Prostate gland (tissue), 2 donors: ENCODE measurements around the gene PELI1. TPM values are rescaled to one million over a fixed set of nuclear protein-coding genes. Genes with fewer than 3 reads are reported as not detected.

Source experiments
- DNase-seq: peaks from one replicate; pipeline ENCODE4 v3.0.0-alpha.2; 2019; ENCODE audit warnings: low spot score
- H3K27ac ChIP-seq, 2 donors: fragments of 200-600 bp; sonication (generic); 2 replicates each; pipeline ENCODE4 v1.5.1; 2017 to 2019
- H3K27me3 ChIP-seq: fragments of 200-600 bp; sonication (generic); replicated peaks from 2 replicates; pipeline ENCODE4 v1.5.1; 2019; ENCODE audit not compliant: insufficient read depth
- H3K36me3 ChIP-seq, 2 donors: fragments of 200-600 bp; sonication (generic); 1 replicate in 1 of 2; 2 replicates in 1 of 2; pipeline versions ENCODE4 v1.5.1 to v1.8.1; 2017 to 2019
- H3K4me1 ChIP-seq: fragments of 200-600 bp; sonication (generic); replicated peaks from 2 replicates; pipeline ENCODE4 v1.5.1; 2019
- H3K4me3 ChIP-seq, 2 donors: fragments of 200-600 bp; sonication (generic); 2 replicates each; pipeline ENCODE4 v1.5.1; 2017 to 2019
- H3K9me3 ChIP-seq: fragments of 200-600 bp; sonication (generic); 2 replicates; pipeline ENCODE4 v1.5.1; 2017
- CTCF ChIP-seq, 4 experiments: fragments of 200-600 bp in 2 of 4; fragments of 450-650 bp in 2 of 4; sonication (generic) in 2 of 4; IDR thresholded peaks; 1 replicate in 3 of 4; 2 replicates in 1 of 4; pipeline ENCODE4 v1.5.1; 2016 to 2019; ENCODE audit warnings: antibody characterized with exemption in 4 of 4, mild to moderate bottlenecking in 2 of 4, moderate library complexity in 2 of 4
- POLR2A ChIP-seq: fragments of 450-650 bp; IDR thresholded peaks from one replicate; pipeline ENCODE4 v1.6.1; 2016; ENCODE audit warnings: antibody characterized with exemption, mild to moderate bottlenecking
- POLR2AphosphoS5 ChIP-seq: sonication (generic); formaldehyde crosslinking; IDR thresholded peaks from one replicate; pipeline ENCODE4 v1.6.1; 2017; ENCODE audit warnings: antibody characterized with exemption
- WGBS: methylation state at CpG from one replicate; pipeline ENCODE4 v1.1.5; 2018; 5-methylcytosine and 5-hydroxymethylcytosine counted together
- intact Hi-C: fragments of 100-400 bp; cut with DNase I; formaldehyde crosslinking; loops from one replicate; pipeline ENCODE4 v1.14.2; 2022
- total RNA-seq, 2 donors: library from RNA; depleted of rRNA; stranded (reverse); fragments of >200 nt; gene quantifications; one replicate each; pipeline ENCODE4 v1.1.0, GENCODE V29; 2016

Gene PELI1
- total RNA-seq, 2 donors from 2014 or later = 16.9 to 32.9 TPM

GRCh38 chr2:64137996-64138395, 6.2 kb downstream of the PELI1 start:
- Histone ChIP-seq H3K4me3 (no peak overlapping the region), H3K27me3 (no peaks in the 10 kb centered on the region), H3K9me3 (no peaks in the 10 kb centered on the region), H3K27ac (peak overlapping the region in 1 of 2 donors; percentile 34), H3K4me1 (peaks cover 6% of the 10 kb centered on the region), H3K36me3 (no peaks in the 10 kb centered on the region)
- 51% methylated on average over 3 of the region's 3 CpGs for WGBS
- intact Hi-C loops = no loop called here
- TF ChIP-seq CTCF (IDR thresholded peaks at IDR 0.05) (no peak), POLR2AphosphoS5 (peak; percentile 49)
- DNase-seq = no peak

GRCh38 chr2:64137567-64137966, 6.7 kb downstream of the PELI1 start:
- H3K4me3 ChIP-seq = no peak overlapping the region
- DNase-seq = no peak
- intact Hi-C loops = no loop called here
- TF ChIP-seq CTCF (IDR thresholded peaks at IDR 0.05) (no peak), POLR2A (no peak), POLR2AphosphoS5 (no peak)
- no peaks in the 10 kb centered on the region for H3K36me3 ChIP-seq
- H3K27ac ChIP-seq = peak overlapping the region in 1 of 2 donors; percentile 34
- peaks cover 6% of the 10 kb centered on the region for H3K4me1 ChIP-seq
- no peaks in the 10 kb centered on the region for H3K9me3 ChIP-seq
- H3K27me3 ChIP-seq = no peaks in the 10 kb centered on the region
- WGBS = 53% methylated on average over 3 of the region's 3 CpGs

GRCh38 chr2:64135421-64135820, 8.8 kb downstream of the PELI1 start:
- 26% methylated on average over 1 of the region's 1 CpG for WGBS
- H3K27ac ChIP-seq = no peak overlapping the region

GRCh38 chr2:64134813-64135212, 9.4 kb downstream of the PELI1 start:
- no peaks in the 10 kb centered on the region for H3K9me3 ChIP-seq
- TF ChIP-seq POLR2AphosphoS5 = no peak
- no peak for TF ChIP-seq CTCF (IDR thresholded peaks at IDR 0.05)
- TF ChIP-seq POLR2A = no peak
- no peaks in the 10 kb centered on the region for H3K4me1 ChIP-seq
- intact Hi-C loops = no loop called here
- H3K36me3 ChIP-seq = no peaks in the 10 kb centered on the region
- no peak overlapping the region for H3K4me3 ChIP-seq
- no peaks in the 10 kb centered on the region for H3K27me3 ChIP-seq
- DNase-seq = no peak
- H3K27ac ChIP-seq = no peak overlapping the region

More at GRCh38 chr2:64135421-64135820, 8.8 kb downstream of the PELI1 start:
- no peak for DNase-seq
- Histone ChIP-seq H3K4me1 (no peaks in the 10 kb centered on the region), H3K9me3 (no peaks in the 10 kb centered on the region), H3K27me3 (no peaks in the 10 kb centered on the region), H3K4me3 (no peak overlapping the region), H3K36me3 (no peaks in the 10 kb centered on the region)
- intact Hi-C loops = no loop called here
- no peak for TF ChIP-seq POLR2AphosphoS5
- TF ChIP-seq CTCF (IDR thresholded peaks at IDR 0.05) = no peak
- no peak for TF ChIP-seq POLR2A

GRCh38 chr2:64133828-64134227, 10.4 kb downstream of the PELI1 start:
- Histone ChIP-seq H3K27me3 (no peaks in the 10 kb centered on the region), H3K4me3 (no peak overlapping the region), H3K36me3 (no peaks in the 10 kb centered on the region), H3K4me1 (peaks cover 3% of the 10 kb centered on the region), H3K27ac (no peak overlapping the region), H3K9me3 (no peaks in the 10 kb centered on the region)
- intact Hi-C loops = no loop called here
- TF ChIP-seq POLR2AphosphoS5 = no peak
- DNase-seq = no peak
